ENCODE results near the gene ERCC5.

Gene ERCC5

DNA sequence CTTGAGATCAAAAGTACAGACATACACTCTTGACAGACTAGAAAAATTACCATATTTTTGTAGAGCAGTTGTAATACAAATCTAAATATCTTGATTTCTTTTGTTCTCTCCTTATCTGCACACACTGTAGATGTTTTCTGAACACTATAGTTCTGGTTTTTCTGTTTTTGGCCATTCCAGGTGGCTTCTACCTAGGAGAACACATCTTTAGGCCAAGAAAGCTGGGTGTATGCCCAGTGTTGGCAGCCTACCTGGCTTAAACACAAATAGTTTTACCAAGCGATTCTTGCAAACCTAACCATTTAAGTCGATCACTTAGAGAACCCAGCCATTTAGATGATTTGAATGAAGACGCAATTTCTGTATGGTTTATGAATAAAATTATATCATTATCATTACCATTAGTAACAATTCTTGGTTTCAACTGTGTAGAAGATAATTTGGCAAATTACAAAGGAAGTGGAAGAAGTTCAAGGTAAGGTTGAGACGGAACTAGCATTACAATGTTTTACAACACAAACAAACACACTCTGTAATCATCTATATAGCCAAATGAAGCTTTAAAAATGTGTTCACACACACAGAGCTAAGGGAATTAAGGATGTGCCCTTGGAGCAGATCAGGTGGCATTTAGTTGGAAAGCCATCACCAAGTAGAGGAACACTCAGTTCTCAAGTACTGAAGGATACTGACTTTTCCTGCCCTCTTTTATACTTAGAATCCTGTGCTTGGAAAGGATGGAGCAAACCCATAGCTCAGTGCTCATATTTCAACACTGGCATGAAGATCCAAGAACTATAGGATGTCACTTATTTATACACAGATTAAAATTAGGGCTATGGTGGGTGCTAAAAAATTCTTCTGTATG is 36.2 kb downstream of the ERCC5 start:
- no peak for DNase-seq (ENCODE audit: low read depth in 3 of 3)

DNA sequence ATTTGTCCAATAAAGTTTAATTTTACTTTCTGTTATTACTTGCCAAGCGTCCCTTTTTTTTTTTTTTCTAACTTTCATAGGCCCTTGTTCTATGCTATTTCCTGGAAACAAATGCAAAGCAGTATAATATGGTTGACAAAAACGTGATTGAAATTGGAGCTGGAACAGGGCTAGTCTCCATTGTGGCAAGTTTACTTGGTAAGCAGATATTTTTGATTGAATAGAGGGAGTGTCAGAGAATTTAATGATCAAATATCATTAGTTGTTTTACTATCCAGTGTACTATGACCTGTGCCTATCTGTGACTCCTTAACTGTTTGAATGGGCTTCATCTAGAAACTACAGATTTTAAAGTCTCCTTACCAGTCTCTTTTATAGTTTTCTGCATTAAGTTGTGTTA is 46.7 kb downstream of the ERCC5 start:
- no peak for DNase-seq (ENCODE audit: low read depth in 3 of 3)

DNA sequence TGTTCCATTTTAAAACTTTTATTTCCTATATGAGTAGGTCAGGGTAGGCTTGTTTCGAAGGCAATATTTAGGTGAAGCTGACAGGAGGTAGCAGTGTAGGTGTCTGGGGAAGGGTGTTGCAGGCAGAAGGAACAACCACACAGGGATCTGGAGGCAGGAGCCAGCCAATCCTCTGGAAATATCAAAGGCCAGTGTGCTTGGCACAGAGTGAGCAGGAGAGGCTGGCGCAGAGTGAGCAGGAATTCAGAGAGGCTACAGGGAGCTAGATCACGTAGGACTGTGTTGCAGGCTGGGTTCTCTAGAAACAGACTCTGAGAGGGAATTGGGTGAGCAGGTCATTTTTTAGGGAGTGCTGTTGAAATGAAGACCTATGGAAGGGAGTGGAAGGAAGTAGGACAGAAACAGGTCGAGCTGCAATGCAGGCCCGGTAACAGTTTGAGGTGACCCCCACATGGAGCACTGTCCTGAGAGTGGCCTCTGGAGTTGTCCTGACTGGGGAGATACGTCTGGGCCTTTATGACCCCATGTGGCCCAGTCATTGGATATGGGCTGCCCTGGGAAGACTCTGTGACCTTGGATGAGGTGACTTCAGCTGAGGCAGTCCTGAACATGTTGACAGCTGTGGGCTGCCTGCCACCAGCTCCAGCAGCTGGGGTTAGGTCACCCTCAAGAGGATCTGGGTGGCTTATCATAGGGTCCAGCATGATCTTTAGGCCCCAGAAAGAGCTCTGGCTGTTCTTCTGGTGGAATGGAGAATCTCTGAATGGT is 51.7 kb downstream of the ERCC5 start:
- no peak for DNase-seq (ENCODE audit: low read depth in 3 of 3)

DNA sequence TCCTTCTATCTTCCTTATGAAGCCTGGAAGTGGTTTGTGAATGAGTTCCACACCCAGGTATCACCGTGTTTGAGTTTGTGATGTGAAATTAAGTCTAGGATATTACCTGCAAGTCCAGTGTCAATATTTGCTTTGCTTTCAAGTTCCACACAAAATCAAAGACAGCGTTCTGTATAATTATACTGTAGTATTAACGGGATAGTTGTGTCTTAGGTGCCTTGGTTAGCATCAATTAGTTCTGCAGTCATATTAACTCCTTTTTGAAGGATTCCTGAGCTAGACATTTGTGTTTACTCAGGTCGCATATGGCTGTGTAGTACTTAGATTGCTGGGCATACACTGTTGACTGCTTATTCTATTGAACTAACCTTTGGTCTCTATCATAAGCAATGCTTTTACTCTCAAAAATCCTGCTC is 54.4 kb downstream of the ERCC5 start:
- no peak for DNase-seq (ENCODE audit: low read depth in 3 of 3)

DNA sequence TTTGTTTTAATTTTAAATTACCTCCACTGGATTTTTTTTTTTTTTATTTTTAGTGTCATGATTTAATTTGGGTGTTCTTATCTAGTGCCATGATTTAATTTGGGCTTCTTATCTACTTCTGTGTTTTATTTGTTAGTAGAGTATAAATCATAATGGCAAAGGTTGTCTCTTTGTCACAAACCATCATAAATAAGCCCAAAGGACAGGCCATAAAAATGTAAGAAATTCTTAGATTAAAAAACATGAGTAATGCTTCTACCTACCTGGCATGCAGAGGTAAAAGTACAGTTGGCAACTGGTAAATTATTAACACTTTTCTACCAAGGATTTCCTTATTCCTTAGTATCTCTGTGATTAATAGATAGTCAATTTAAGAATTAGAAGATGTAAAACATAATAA is 55.2 kb downstream of the ERCC5 start:
- DNase-seq (ENCODE audit: low read depth in 3 of 3), result no peak

DNA sequence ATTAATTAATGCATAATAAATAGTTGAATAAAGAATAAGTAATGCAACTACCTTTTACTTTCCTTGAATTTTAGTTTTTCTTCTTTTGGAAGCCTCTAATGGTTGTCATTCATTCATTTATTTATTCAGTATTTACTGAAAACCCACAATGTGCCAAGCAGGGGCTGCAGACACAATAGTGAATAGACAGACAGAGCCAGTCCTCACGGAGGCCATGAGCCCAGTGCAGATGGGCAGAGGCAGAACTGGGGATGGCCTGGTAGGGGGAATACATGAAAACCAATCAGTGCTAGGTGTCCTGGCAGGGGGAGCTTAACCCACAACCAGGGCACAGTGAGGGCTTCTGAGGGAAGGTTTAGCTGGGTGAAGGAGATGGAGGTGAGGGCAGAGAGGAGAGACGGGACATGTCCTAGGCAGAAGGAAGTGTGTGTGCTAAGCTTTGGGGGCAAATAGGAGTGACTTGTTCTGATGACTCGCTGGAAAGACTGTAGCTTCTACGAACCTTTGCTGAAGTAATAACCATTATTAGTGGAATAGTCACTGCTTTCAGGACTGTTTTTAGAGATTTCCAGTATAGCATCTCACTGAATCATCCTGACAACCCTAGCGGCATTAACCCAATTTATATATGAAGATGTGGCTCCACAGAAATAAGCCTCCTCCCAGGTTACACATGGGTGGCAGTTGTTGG is 55.9 kb downstream of the ERCC5 start:
- no peak for DNase-seq (ENCODE audit: low read depth in 3 of 3)

DNA sequence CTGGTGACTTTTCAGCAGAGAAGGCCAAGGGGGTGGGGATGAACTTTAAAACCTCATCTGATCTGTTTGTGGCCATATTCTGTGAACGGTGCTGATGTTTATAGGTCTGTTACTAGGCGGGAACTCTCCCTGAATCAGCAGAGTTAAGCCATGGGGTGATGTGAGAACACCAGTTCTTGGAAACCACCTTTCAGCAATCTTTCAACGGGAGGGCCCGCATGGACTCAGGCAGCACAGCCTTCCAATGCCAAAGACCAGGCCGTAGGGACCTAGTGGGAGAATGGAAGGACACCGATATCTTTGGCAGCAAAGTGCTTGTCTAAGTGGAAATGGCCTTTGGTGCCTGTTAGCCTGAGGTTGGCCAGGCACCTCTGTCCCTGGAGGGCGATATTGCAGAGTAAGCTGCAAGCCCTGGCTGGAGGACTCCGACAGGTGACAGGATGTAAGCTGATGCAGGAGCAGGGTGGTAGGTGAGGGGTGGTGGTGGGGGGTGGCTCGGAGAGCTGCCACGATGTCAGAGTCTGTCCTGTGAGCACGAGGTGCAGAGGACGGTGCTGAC is 57.0 kb downstream of the ERCC5 start:
- DNase-seq (ENCODE audit: low read depth in 3 of 3), result no peak

DNA sequence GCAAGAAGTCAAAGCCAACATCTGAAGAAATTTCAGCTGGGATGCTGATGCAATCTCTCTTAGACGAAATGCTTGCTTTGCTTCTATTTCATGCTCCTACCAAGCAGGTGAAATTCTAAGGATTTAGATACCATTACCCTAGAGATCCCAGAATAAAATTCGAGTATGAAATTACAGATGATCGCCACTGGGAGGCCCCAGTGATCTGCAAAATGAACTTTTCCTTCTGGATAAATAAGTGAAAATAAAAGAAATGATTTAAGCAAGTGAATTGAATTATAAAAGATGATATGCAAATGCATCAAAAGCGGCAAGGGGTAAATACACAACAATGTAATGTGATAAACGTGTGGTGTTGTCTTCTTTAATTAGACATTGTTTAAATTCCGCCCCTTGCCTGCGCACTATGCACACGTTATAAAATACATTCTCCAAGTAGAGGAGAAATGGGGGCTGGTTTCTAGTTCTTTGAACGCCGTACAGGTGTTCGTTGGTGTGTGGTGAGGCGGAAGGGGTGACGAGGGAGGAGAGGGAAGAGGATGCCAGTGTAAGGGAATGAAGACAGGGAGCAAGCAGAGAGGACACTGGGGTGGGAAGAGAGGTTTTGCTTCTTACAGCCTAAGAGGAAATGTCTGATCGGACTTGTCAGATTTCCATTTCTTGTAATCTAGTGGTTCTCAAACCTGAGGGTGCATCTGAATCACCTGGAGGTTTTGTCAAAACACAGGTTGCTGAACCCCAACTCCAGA is 58.0 kb downstream of the ERCC5 start:
- no peak for DNase-seq (ENCODE audit: low read depth in 3 of 3)

DNA sequence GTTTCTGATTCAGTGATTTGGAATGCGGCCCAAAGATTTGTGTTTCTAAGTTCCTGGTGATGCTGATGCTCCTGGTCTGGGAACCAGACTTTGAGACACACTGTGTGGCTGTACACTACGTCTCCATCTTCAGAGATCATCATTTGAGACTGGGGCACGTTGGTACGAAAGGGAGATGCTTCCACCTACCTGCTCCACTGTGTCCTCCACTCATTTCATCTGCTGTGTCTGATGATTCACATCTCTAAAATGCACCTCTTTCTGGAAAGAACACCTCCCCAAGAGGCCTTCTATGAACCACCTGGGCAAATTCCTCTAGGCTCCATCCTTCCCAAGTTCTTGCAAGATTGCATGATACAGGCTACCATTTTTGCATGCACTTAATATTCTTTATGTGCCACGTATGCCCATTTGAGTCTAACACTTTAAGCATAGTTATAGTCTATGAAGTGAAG is 58.6 kb downstream of the ERCC5 start:
- no peak for DNase-seq (ENCODE audit: low read depth in 3 of 3)

DNA sequence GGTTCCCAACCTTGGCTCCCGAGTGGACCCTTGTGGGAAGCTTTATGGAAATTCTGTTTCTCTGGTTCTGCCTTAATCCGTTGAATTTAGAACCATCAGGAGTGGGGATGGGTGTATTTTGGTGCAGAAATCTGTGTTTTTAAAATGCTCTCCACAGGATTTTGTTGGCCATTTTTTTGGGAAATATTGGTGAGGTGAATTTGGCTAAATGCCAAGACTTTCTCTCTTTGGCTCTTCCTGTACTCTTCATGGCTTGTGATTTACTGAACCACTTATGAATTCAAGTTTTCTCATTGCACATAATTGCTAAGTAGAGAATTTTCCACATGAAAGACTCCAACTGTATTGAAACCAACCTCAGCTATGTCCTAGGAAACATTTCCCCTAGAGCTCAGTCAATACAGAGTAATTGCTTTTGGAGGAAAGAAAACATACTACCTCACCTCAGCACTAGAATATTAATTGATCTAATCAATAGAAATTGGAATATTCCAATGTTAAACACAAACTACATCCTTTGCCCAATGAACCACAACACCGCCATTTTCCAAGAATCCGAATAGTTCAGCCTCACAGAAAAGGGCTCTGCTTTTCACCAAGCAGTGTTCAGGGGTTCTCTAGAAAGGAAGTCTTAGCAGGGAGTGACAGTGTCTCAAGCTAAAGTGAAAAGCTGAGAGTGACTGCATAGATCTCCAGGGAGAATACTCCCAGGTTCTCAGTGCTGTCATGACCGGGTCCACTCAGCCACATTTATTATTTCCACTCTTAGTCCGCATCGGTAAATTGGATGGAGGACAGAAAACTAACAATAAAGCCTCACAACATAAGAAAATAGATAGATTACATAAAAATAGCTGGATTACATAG is 60.3 kb downstream of the ERCC5 start:
- DNase-seq (ENCODE audit: low read depth in 3 of 3), result no peak

DNA sequence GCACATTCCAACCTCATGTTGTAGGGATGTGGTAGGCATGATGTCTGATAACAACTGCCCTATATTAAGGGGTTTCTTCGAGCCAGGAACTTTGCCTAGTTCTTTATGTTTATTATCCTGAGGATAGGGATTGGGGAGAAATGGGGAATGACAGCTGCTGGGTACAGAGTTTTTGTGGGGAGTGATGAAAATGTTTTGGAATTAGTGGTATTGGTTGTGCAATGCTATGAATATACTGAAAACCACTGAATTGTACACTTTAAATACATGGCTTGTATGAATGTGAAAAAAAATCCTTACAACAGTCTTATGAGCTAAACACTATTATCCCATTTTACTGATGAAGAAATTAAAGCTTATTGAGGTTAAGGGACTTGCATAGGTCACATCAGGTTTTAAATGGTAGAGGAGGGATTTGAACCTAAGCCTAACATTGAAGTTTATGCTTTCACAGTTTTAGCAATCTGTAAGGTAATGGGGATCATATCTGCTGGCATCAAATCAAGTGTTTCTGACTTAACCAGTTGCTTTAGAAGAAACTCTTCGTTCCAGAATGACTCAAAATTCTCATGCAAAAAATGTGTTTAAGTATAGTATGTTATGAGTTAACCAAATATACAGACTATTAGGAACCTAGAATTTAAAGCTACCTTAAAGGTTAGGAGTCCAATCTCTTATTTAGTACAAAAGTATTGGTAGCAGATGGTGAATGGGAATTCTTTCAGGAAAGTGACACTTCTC is 61.4 kb downstream of the ERCC5 start:
- no peak for DNase-seq (ENCODE audit: low read depth in 3 of 3)

DNA sequence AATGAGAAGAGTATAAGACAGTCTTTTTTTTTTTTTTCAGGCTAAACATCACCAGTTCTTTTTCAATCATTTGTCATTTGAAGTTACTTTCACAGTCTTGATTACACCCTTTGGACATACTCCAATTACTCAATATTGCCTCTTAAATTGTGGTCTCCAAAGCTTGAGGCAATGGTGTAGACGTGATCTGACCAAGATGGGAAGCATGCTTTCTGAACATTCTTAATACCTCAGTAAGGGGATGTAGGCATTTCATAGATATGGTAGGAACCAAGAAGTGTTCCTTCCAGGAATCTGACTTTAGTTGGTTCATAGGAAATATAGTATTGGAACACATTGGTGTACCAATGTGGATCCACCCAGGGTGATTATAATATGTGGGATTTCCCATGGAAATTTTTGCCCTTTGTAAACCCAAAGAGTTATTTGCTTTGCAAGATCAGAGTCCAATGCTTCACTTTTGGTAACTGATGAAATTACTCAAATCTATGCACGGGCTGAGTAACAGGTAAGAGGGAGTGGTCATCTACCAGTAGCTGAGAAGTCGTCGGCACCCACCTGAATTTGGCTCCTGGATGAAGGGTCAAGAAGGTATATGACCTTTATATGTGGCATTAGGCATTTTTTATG is 62.2 kb downstream of the ERCC5 start:
- DNase-seq (ENCODE audit: low read depth in 3 of 3), result no peak

DNA sequence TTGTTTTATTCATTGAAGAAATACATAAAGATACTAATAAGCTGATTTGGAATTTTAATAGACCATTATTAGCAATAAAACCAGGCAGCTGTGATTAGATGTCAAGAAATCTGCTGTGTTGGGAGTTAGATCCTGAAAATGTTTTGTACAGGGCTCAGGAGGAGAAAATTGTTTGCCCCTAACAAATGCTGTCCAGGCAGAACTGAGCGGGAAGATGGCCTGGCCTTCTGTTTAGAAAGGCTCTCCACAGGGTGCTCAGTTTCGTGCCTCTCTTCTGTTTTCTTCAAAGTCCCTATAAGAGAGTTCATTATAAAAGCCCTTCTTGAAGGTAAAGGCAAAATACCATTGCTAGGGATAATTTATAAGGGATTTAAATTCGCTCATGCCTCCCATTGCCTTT is 64.1 kb downstream of the ERCC5 start:
- DNase-seq (ENCODE audit: low read depth in 3 of 3), result no peak

DNA sequence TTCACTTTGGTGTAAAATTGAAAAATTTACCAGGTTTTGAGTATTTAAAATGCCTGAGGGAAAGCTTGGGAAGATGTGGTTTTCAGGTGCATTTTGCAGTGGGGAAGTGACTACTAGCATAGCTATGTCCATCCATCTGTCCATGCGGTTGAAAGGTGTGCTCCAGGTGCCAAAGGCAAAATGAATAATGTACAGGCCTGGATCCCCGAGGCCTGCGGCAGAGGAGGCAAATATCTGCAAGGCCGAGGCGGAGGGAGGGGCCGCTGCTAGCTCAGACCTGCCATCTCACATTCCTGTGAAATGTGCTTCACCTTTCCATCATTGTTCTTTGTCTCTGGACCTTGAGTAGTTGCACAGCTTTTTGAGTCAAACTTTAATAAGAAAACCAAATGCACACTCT is 65.5 kb downstream of the ERCC5 start:
- DNase-seq (ENCODE audit: low read depth in 3 of 3), result no peak

DNA sequence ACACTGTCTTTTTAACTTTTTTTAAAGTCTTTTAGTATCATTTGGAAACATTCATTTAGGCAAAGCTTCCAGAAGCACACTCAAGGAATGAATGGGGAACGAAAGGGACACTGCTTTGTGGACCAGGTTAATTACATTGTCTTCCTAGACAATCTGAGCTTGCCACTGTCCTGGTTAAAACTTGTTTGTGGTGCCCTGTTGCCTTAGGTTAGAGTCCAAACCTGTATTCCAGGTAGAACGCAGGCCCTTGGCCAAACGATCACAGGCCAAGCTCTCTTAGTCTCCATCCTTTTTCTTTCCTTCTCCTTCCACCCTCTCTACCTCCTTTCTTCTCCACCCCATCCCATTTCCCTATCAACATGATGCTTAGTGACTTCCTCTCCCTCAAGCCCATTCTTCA is 66.8 kb downstream of the ERCC5 start:
- no peak for DNase-seq (ENCODE audit: low read depth in 3 of 3)

DNA sequence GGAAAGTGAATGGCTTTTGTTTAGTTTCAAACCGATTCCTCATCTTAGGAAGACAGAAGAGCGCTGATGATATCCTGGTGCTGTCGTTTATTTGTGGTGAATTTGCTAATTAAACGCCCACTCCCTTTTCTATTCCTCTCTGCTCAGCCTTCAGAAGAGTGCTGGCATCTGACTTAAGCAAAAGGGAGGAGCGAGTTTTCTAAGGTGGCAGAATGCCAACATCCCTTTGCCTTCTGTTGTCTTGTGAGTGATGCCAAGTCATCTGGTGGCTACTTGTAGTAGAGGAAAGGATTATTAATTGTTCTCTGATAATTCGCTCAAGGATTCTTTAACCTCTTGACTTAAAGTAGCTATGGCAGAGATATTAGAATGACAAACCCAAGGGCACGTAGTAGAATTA is 68.1 kb downstream of the ERCC5 start:
- no peak for DNase-seq (ENCODE audit: low read depth in 3 of 3)

DNA sequence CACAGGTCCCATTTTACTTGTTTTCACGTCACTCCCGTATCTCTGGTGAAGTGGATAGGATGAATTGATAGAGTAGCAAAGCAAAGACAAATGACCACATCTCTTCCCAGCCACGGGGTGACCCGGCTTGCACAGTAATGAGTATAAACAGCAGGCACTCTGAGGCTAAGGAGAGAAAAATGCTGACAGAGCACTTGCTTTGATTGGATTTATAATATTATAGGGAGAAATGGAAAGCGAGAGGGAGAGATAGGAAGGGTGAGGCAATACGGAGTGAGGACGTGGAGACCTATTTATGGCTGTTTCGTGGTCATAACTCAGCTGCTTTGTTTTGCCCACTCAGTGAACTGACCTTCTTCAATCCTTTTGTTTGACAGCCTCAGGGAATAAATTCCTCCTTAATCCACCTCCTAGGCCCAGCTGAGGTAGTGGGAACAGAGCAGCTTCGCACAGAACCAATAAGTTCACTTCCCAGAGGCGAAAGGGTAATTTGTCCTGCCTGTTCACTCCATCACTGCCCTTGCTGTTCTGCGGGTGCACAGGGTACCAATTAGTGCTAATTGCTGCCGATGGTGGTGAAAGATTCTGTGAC is 68.6 kb downstream of the ERCC5 start:
- DNase-seq (ENCODE audit: low read depth in 3 of 3), result no peak

DNA sequence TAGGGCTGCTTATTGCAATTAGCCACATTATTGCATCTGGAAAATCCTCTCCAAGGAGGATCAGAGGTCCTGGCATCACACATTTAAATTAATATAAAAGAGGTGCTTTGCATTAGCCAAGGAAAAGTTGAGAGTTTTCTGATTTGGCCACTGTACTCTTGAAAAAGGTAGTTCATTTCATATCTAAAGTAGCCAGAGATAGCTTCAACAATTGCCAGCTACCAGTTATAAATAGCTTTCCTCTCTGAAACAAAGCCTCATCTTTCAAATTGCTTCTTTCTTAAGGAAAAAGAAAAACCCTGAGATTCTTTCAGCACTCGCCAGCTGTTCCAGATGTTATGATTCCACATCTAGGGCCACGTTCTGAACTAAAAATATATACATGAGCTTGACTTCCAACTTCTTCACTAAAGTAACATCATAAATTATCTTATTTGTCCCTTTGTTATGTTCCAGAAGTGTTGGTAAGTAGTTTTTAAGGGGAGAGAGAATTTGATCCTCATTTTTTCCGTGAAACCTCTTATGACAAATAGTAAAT is 69.6 kb downstream of the ERCC5 start:
- no peak for DNase-seq (ENCODE audit: low read depth in 3 of 3)

DNA sequence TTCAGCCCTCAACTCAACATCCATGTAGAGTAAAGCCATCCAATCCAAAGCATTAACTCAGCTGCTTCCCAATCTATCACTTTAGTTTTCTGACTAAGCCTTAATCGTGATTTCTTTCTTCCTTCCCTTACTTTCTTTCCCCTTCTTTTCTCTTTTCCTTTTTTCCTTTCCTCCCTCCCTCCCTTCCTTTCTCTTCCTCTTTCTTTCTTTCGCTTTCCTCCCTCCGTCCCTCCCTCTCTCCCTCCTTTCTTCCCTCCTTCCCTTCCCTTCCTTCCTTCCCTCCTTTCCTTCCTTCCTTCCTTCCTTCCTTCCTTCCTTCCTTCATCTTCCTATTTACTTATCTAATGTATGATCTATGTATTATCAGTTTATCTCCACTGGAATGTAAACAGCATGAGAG is 71.2 kb downstream of the ERCC5 start:
- no peak for DNase-seq (ENCODE audit: low read depth in 3 of 3)
